GM18907 (cell line): ENCODE data around the gene PIK3R6.

Experiments used
- ATAC-seq: cut with Tn5 transposase; IDR thresholded peaks from one replicate; pipeline ENCODE4 v1.9.1; 2021; ENCODE audit warnings: mild to moderate bottlenecking, moderate library complexity; ENCODE audit not compliant: unreplicated experiment

The PIK3R6 gene

DNA sequence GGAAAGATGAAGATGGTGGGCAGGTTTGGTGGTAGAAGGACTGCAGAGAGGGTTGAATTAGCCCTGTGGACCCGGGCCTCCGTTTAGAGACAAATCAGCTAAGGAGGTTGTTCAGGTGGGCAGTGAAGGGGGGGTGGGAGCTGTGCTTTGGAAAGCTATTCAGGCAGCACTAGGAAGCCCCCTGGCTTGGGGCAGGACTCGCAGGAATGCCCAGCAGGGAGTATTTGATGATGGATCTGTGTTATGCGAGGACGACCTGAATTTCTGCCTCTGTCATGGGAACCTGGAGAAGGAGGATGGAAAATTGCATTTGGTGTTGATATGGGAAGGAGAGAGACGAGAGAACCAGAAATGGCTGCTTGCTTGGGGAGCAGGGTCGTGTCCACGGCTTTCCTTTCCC, 112.6 kb downstream of the PIK3R6 start:
- ATAC-seq, result no peak

- ATAC-seq, result no peak
Observed at GRCh38 chr17:8753976-8754440, 113.5 kb downstream of the PIK3R6 start.

DNA sequence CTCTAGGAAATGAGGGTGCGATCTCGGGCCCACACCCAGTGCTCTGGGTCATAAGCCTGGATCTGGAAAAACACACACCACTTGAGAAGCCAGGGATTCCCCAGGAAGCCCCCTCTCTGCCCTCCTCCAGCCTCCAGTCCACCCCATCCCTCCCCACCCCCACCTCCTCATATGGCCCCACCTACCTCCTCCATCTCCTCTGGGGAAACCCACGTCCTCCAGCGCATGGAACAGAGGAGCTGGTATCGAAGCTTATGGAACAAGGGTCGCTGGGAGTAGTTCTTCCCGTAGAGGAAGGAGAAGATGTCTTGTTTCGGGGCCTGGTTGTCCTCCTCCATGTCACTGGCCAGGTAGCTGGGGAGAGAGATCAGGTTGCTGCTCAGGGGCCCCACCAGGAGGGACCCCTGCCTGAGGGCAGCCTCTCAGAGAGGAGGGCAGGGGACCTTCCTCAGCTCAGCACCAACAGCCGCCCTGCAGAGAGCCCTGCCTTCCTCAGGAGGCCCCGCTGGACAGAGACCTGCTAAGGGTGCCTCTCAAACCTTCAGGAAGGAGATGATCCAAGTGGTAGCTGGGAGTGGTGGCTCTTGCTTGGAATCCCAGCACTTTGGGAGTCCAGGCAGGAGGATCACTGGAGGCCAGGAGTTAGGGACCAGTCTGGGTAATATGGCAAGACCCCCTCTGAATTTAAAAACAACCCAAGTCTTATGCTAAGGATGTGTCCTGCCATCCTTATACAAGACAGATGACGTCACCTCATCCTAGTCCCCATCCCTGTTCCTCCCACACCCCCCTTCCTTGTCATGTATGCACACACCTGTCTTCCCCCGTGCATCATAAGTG, 114.1 kb downstream of the PIK3R6 start:
- no peak for ATAC-seq
